ENCODE measurements around the gene FHIT.

DNA sequence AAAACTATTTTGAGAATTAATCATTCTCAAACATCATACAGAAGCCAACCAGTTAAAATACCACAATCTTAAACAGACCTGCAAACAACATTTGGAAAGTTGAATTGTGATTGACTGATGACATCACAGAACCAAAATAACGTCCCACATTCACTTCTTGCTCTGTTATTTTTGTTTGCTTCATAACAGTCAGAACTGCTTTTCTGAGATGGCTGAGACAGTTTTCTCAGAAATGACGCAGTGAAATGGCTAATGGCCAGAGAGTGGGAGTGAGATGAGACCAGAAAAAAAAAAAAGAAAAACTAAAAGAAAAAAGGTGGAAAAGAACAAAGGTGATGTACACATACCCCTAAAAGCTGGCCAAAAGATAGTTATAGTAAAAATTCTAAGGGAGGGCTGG, 1061.2 kb downstream of the FHIT start:
- TF ChIP-seq POLR2A (IDR thresholded peaks at IDR 0.05): no peak
- TF ChIP-seq, protein P1, sequence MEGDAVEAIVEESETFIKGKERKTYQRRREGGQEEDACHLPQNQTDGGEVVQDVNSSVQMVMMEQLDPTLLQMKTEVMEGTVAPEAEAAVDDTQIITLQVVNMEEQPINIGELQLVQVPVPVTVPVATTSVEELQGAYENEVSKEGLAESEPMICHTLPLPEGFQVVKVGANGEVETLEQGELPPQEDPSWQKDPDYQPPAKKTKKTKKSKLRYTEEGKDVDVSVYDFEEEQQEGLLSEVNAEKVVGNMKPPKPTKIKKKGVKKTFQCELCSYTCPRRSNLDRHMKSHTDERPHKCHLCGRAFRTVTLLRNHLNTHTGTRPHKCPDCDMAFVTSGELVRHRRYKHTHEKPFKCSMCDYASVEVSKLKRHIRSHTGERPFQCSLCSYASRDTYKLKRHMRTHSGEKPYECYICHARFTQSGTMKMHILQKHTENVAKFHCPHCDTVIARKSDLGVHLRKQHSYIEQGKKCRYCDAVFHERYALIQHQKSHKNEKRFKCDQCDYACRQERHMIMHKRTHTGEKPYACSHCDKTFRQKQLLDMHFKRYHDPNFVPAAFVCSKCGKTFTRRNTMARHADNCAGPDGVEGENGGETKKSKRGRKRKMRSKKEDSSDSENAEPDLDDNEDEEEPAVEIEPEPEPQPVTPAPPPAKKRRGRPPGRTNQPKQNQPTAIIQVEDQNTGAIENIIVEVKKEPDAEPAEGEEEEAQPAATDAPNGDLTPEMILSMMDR (IDR thresholded peaks at IDR 0.05): no peak
